NT2/D1 (cell line): ENCODE results near the gene PLB1.

ENCODE experiments used
- YY1 ChIP-seq: IDR thresholded peaks from 2 replicates; pipeline ENCODE4 v1.6.1; 2011; ENCODE audit not compliant: insufficient read length, insufficient read depth
- ZNF274 ChIP-seq: IDR thresholded peaks from 2 replicates; pipeline ENCODE4 v1.6.1; 2011; ENCODE audit warnings: mild to moderate bottlenecking, low read depth, low read length

- TF ChIP-seq YY1 (no peak), ZNF274 (no peak)
Observed at GRCh38 chr2:28592481-28592880, 96.6 kb downstream of the PLB1 start.
